Measurements from ENCODE around the gene SLC18B1.

The SLC18B1 gene

GRCh38 chr6:132804251-132804650 is 5.8 kb upstream of the SLC18B1 start:
- Histone ChIP-seq H3K27me3 (ENCODE audit: insufficient read depth, low read depth) (no peaks in the 10 kb centered on the region), H3K36me3 (ENCODE audit: insufficient read depth) (no peaks in the 10 kb centered on the region), H4K20me1 (ENCODE audit: insufficient read depth) (no peaks in the 10 kb centered on the region), H3K4me2 (no peak overlapping the region), H3K27ac (no peak overlapping the region), H3K4me1 (ENCODE audit: low read depth, poor library complexity, severe bottlenecking) (no peaks in the 10 kb centered on the region), H3K79me2 (ENCODE audit: insufficient read depth, low read depth) (no peaks in the 10 kb centered on the region), H3K4me3 (IDR thresholded peaks at IDR 0.05; ENCODE audit: insufficient read depth, low read depth, low read length) (no peak overlapping the region), H2AFZ (ENCODE audit: low read depth) (no peak overlapping the region), H3K9ac (no peak overlapping the region)
- TF ChIP-seq, protein P1, sequence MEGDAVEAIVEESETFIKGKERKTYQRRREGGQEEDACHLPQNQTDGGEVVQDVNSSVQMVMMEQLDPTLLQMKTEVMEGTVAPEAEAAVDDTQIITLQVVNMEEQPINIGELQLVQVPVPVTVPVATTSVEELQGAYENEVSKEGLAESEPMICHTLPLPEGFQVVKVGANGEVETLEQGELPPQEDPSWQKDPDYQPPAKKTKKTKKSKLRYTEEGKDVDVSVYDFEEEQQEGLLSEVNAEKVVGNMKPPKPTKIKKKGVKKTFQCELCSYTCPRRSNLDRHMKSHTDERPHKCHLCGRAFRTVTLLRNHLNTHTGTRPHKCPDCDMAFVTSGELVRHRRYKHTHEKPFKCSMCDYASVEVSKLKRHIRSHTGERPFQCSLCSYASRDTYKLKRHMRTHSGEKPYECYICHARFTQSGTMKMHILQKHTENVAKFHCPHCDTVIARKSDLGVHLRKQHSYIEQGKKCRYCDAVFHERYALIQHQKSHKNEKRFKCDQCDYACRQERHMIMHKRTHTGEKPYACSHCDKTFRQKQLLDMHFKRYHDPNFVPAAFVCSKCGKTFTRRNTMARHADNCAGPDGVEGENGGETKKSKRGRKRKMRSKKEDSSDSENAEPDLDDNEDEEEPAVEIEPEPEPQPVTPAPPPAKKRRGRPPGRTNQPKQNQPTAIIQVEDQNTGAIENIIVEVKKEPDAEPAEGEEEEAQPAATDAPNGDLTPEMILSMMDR (conservative IDR thresholded peaks at IDR 0.05; ENCODE audit: low read depth, low read length), result no peak

- H3K9ac ChIP-seq, result no peak overlapping the region
- H3K27ac ChIP-seq, result no peak overlapping the region
- H3K27me3 ChIP-seq (ENCODE audit: insufficient read depth, low read depth), result no peaks in the 10 kb centered on the region
- 0 out of 2 replicates have a peak, but pooled peaks cover 8% of the 10 kb centered on the region for H3K79me2 ChIP-seq (ENCODE audit: insufficient read depth, low read depth)
- no peaks in the 10 kb centered on the region for H3K4me1 ChIP-seq (ENCODE audit: low read depth, poor library complexity, severe bottlenecking)
- TF ChIP-seq, protein P1 (conservative IDR thresholded peaks at IDR 0.05; ENCODE audit: low read depth, low read length), result no peak
- H3K4me2 ChIP-seq, result no peak overlapping the region
- no peak overlapping the region for H3K4me3 ChIP-seq (IDR thresholded peaks at IDR 0.05; ENCODE audit: insufficient read depth, low read depth, low read length)
- H2AFZ ChIP-seq (ENCODE audit: low read depth), result no peak overlapping the region
- H4K20me1 ChIP-seq (ENCODE audit: insufficient read depth), result no peaks in the 10 kb centered on the region
- no peaks in the 10 kb centered on the region for H3K36me3 ChIP-seq (ENCODE audit: insufficient read depth)
These were observed 2.2 kb upstream of the SLC18B1 start for GRCh38 chr6:132800656-132801055.

GRCh38 chr6:132798869-132799538 is 567 bp upstream of the SLC18B1 start:
- Histone ChIP-seq H3K79me2 (ENCODE audit: insufficient read depth, low read depth) (0 out of 2 replicates have a peak, but pooled peaks cover 8% of the 10 kb centered on the region), H3K4me1 (ENCODE audit: low read depth, poor library complexity, severe bottlenecking) (no peaks in the 10 kb centered on the region), H4K20me1 (ENCODE audit: insufficient read depth) (no peaks in the 10 kb centered on the region), H3K36me3 (ENCODE audit: insufficient read depth) (no peaks in the 10 kb centered on the region), H3K27ac (no peak overlapping the region; the same call in 1 of the 2 replicates), H3K4me2 (no peak overlapping the region), H3K4me3 (IDR thresholded peaks at IDR 0.05; ENCODE audit: insufficient read depth, low read depth, low read length) (no peak overlapping the region), H3K27me3 (ENCODE audit: insufficient read depth, low read depth) (no peaks in the 10 kb centered on the region), H3K9ac (no peak overlapping the region; the same call in 1 of the 2 replicates), H2AFZ (ENCODE audit: low read depth) (no peak overlapping the region)
- TF ChIP-seq, protein P1 (conservative IDR thresholded peaks at IDR 0.05; ENCODE audit: low read depth, low read length), result peak; percentile 77

DNA sequence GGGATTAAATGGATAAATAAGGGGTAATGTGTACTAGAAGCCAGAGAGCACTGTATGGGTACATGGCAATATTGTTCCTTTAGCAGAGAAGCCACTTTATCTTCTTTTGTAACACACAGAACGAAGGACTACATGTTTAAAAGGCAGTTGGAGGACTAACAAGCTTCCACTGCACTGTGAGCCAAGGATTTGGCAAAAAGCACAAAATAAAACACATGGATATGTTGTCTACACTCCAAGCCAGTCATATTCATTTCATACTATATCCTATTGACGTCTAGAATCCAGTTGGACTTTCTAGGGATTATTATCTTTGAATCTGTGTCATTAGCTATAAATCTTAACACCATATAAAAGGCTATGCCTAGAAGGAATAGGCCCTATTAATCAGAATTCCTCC is 3.0 kb downstream of the SLC18B1 start:
- Histone ChIP-seq H3K9ac (no peak overlapping the region), H3K79me2 (ENCODE audit: insufficient read depth, low read depth) (0 out of 2 replicates have a peak, but pooled peaks cover 8% of the 10 kb centered on the region), H3K4me3 (IDR thresholded peaks at IDR 0.05; ENCODE audit: insufficient read depth, low read depth, low read length) (no peak overlapping the region), H3K4me2 (no peak overlapping the region), H3K4me1 (ENCODE audit: low read depth, poor library complexity, severe bottlenecking) (no peaks in the 10 kb centered on the region), H3K27ac (no peak overlapping the region), H4K20me1 (ENCODE audit: insufficient read depth) (no peaks in the 10 kb centered on the region), H3K36me3 (ENCODE audit: insufficient read depth) (no peaks in the 10 kb centered on the region), H2AFZ (ENCODE audit: low read depth) (no peak overlapping the region), H3K27me3 (ENCODE audit: insufficient read depth, low read depth) (no peaks in the 10 kb centered on the region)
- TF ChIP-seq, protein P1 (conservative IDR thresholded peaks at IDR 0.05; ENCODE audit: low read depth, low read length), result no peak
